GM23248 (cell line): Measurements from ENCODE around the gene MUC16.

Experiments used
- EZH2 ChIP-seq: fragments of 200-600 bp; sonication (generic); IDR thresholded peaks from 2 replicates; pipeline ENCODE4 v1.6.1; 2018; ENCODE audit warnings: antibody characterized with exemption, mild to moderate bottlenecking; ENCODE audit not compliant: insufficient read depth, poor library complexity, severe bottlenecking
- EZH2phosphoT487 ChIP-seq: fragments of 200-600 bp; sonication (generic); IDR thresholded peaks from 2 replicates; pipeline ENCODE4 v1.6.1; 2018; ENCODE audit warnings: antibody characterized with exemption, moderate library complexity, mild to moderate bottlenecking, low read depth; ENCODE audit not compliant: insufficient read depth

- TF ChIP-seq EZH2 (no peak), EZH2phosphoT487 (no peak)
Measured at GRCh38 chr19:9018163-9018875, 8.1 kb upstream of the MUC16 start.
